H9 (cell line): ENCODE data around the gene FSD1. TPM values are rescaled to one million over a fixed set of nuclear protein-coding genes. Genes with fewer than 3 reads are reported as not detected.

Experiments
- DNase-seq: peaks from one replicate; pipeline ENCODE4 v3.0.0-alpha.2; 2017
- H2AFZ ChIP-seq: one replicate; pipeline ENCODE4 v1.6.1; 2013; ENCODE audit warnings: mild to moderate bottlenecking, low read length, control low read depth, moderate library complexity
- H2AK5ac ChIP-seq: 2 replicates; pipeline ENCODE4 v1.6.1; 2013; ENCODE audit warnings: low read length, control low read depth, mixed read lengths; ENCODE audit not compliant: insufficient read length
- H2BK120ac ChIP-seq: one replicate; pipeline ENCODE4 v1.6.1; 2013; ENCODE audit warnings: low read depth, mild to moderate bottlenecking, low read length, control low read depth, inconsistent platforms; ENCODE audit not compliant: poor library complexity, severe bottlenecking
- H2BK12ac ChIP-seq: 2 replicates; pipeline ENCODE4 v1.6.1; 2013; ENCODE audit warnings: low read length, control low read depth, mixed read lengths, low read depth; ENCODE audit not compliant: insufficient read length
- H2BK15ac ChIP-seq: 2 replicates; pipeline ENCODE4 v1.6.1; 2013; ENCODE audit warnings: low read depth, low read length, control low read depth
- H2BK20ac ChIP-seq: one replicate; pipeline ENCODE4 v1.6.1; 2013; ENCODE audit warnings: low read depth, mild to moderate bottlenecking, low read length, control low read depth, inconsistent platforms; ENCODE audit not compliant: poor library complexity, severe bottlenecking
- H2BK5ac ChIP-seq: 2 replicates; pipeline ENCODE4 v1.6.1; 2013; ENCODE audit warnings: low read length, control low read depth, mixed read lengths; ENCODE audit not compliant: insufficient read length
- H3K14ac ChIP-seq: 2 replicates; pipeline ENCODE4 v1.6.1; 2013; ENCODE audit warnings: low read length, control low read depth; ENCODE audit not compliant: insufficient read depth
- H3K18ac ChIP-seq: 2 replicates; pipeline ENCODE4 v1.6.1; 2013; ENCODE audit warnings: low read depth, mild to moderate bottlenecking, mixed read lengths, low read length, control low read depth; ENCODE audit not compliant: insufficient read length
- H3K23ac ChIP-seq: 2 replicates; pipeline ENCODE4 v1.6.1; 2013; ENCODE audit warnings: low read length, control low read depth, mixed read lengths, low read depth; ENCODE audit not compliant: insufficient read length
- H3K23me2 ChIP-seq: 2 replicates; pipeline ENCODE4 v1.6.1; 2013; ENCODE audit warnings: low read depth, mild to moderate bottlenecking, mixed read lengths, low read length, control low read depth; ENCODE audit not compliant: insufficient read length, poor library complexity, severe bottlenecking
- H3K27ac ChIP-seq: 2 replicates; pipeline ENCODE4 v1.5.1; 2013; ENCODE audit warnings: low read length, control low read depth, mixed read lengths, low read depth; ENCODE audit not compliant: insufficient read length
- H3K27me3 ChIP-seq: 2 replicates; pipeline ENCODE4 v1.6.1; 2013; ENCODE audit warnings: low read length, control low read depth, inconsistent platforms; ENCODE audit not compliant: insufficient read depth
- H3K4ac ChIP-seq: 2 replicates; pipeline ENCODE4 v1.6.1; 2013; ENCODE audit warnings: low read depth, mild to moderate bottlenecking, control low read depth, inconsistent platforms, low read length, moderate library complexity
- H3K4me1 ChIP-seq: 2 replicates; pipeline ENCODE4 v1.6.1; 2013; ENCODE audit warnings: low read length, control low read depth, inconsistent platforms; ENCODE audit not compliant: insufficient read depth
- H3K4me2 ChIP-seq: 2 replicates; pipeline ENCODE4 v1.6.1; 2013; ENCODE audit warnings: low read length, control low read depth, mixed read lengths; ENCODE audit not compliant: insufficient read length, insufficient read depth
- H3K56ac ChIP-seq: 2 replicates; pipeline ENCODE4 v1.6.1; 2013; ENCODE audit warnings: low read depth, mild to moderate bottlenecking, mixed read lengths, low read length, control low read depth; ENCODE audit not compliant: insufficient read length
- H3K79me1 ChIP-seq: 2 replicates; pipeline ENCODE4 v1.6.1; 2013; ENCODE audit warnings: low read depth, mild to moderate bottlenecking, moderate library complexity, low read length, control low read depth, inconsistent platforms; ENCODE audit not compliant: insufficient read depth, poor library complexity, severe bottlenecking
- H3K79me2 ChIP-seq: 2 replicates; pipeline ENCODE4 v1.6.1; 2013; ENCODE audit warnings: low read length, control low read depth, inconsistent platforms; ENCODE audit not compliant: insufficient read depth
- H3K9ac ChIP-seq: 2 replicates; pipeline ENCODE4 v1.6.1; 2013; ENCODE audit warnings: low read length, control low read depth, mixed read lengths; ENCODE audit not compliant: insufficient read length; ENCODE audit errors: extremely low read depth
- H3K9me3 ChIP-seq: one replicate; pipeline ENCODE4 v1.6.1; 2013; ENCODE audit warnings: low read depth, low read length, inconsistent platforms; ENCODE audit not compliant: control insufficient read depth
- H3T11ph ChIP-seq: one replicate; pipeline ENCODE4 v1.6.1; 2013; ENCODE audit warnings: mild to moderate bottlenecking, low read length, control low read depth, inconsistent platforms
- H4K20me1 ChIP-seq: one replicate; pipeline ENCODE4 v1.6.1; 2013; ENCODE audit not compliant: control insufficient read depth, insufficient read length, insufficient read depth
- H4K5ac ChIP-seq: 2 replicates; pipeline ENCODE4 v1.6.1; 2013; ENCODE audit warnings: low read depth, mild to moderate bottlenecking, mixed read lengths, low read length, control low read depth; ENCODE audit not compliant: insufficient read length
- H4K8ac ChIP-seq: replicated peaks from 2 replicates; pipeline ENCODE4 v1.6.1; 2013; ENCODE audit warnings: low read length, control low read depth, mixed read lengths, low read depth; ENCODE audit not compliant: insufficient read length
- H4K91ac ChIP-seq: 2 replicates; pipeline ENCODE4 v1.6.1; 2013; ENCODE audit warnings: low read depth, mild to moderate bottlenecking, moderate library complexity, mixed read lengths, low read length, control low read depth; ENCODE audit not compliant: insufficient read length
- H3K27ac Mint-ChIP-seq, 3 experiments: 2 replicates in 2 of 3; 3 replicates in 1 of 3; pipeline ENCODE4 v1.8.0; 2020 to 2021; ENCODE audit warnings: mixed read lengths in 3 of 3, mild to moderate bottlenecking in 1 of 3, moderate library complexity in 1 of 3
- H3K27me3 Mint-ChIP-seq: 2 replicates; pipeline ENCODE4 v1.8.0; 2021; ENCODE audit warnings: low read depth, mild to moderate bottlenecking, moderate library complexity, mixed read lengths
- H3K36me3 Mint-ChIP-seq, 3 experiments: 2 replicates in 2 of 3; 3 replicates in 1 of 3; pipeline ENCODE4 v1.8.0; 2020 to 2021; ENCODE audit warnings: low read depth in 3 of 3, mixed read lengths in 3 of 3; ENCODE audit not compliant: insufficient read depth in 1 of 3
- H3K4me1 Mint-ChIP-seq, 2 experiments: 2 replicates each; pipeline ENCODE4 v1.8.0; 2020; ENCODE audit warnings: mixed read lengths in 2 of 2
- H3K4me3 Mint-ChIP-seq, 2 experiments: 2 replicates in 1 of 2; 3 replicates in 1 of 2; pipeline ENCODE4 v1.8.0; 2020 to 2021; ENCODE audit warnings: mild to moderate bottlenecking in 2 of 2, mixed read lengths in 2 of 2, moderate library complexity in 1 of 2
- H3K9me3 Mint-ChIP-seq, 2 experiments: 2 replicates in 1 of 2; 3 replicates in 1 of 2; pipeline ENCODE4 v1.8.0; 2020; ENCODE audit warnings: mild to moderate bottlenecking in 2 of 2, mixed read lengths in 2 of 2, moderate library complexity in 1 of 2
- WGBS: extraction: QIAGEN DNeasy Blood & Tissue Kit; methylation state at CpG from one replicate; pipeline ENCODE4 v1.1.7; 2013; ENCODE audit warnings: missing lambda C conversion rate, low lambda C conversion rate, mixed read lengths; ENCODE audit not compliant: insufficient read length; ENCODE audit errors: extremely low coverage; 5-methylcytosine and 5-hydroxymethylcytosine counted together
- total RNA-seq: library from RNA; stranded (reverse); gene quantifications from 2 replicates; pipeline ENCODE4 v1.2.1, GENCODE V29; 2021
- TF ChIP-seq, protein P1 (sequence below): fragments of 200-600 bp; sonication (generic); conservative IDR thresholded peaks from 3 replicates; pipeline ENCODE4 v1.8.0; 2021; ENCODE audit warnings: antibody characterized with exemption, mild to moderate bottlenecking

Gene FSD1
- total RNA-seq, 1 experiment from 2014 or later = 53.6 TPM

DNA sequence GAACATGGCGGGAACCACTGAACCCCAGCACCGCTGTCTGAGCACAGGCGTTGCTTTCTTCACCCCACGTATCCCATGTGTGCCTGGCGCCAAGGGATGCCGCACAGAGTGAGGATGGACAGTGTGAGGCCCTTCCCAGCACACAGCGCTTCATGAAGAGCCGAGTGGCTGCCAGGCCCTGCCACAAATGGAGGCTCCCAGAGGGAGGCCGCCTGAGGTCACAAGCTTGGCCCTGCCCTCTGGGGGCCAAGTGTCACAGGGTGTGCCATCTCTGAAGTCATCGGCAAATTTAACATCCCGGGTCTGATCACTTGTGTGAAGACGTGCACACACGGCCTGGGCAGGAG lies 63.4 kb downstream of the FSD1 start:
- no peaks in the 10 kb centered on the region for H4K20me1 ChIP-seq
- H3K79me1 ChIP-seq = no peaks in the 10 kb centered on the region
- Mint-ChIP-seq H3K4me3 (no peak overlapping the region), H3K27ac (peak overlapping the region; percentile 63 to 76 (median 64); a peak in 3 of 7 replicates), H3K9me3 (no peaks in the 10 kb centered on the region), H3K27me3 (peaks cover 4% of the 10 kb centered on the region; the same call in 1 of the 2 replicates), H3K4me1 (peaks cover 10 to 20% of the 10 kb centered on the region in 2 experiments), H3K36me3 (peaks cover 3 to 23% (median 11%) of the 10 kb centered on the region in 3 experiments; a peak in 4 of 7 replicates)
- no peak for DNase-seq
- H3K56ac ChIP-seq = no peak overlapping the region
- H2BK120ac ChIP-seq = no peak overlapping the region
- no peak overlapping the region for H4K8ac ChIP-seq
- H2AFZ ChIP-seq = no peak overlapping the region
- no peak overlapping the region for H2BK15ac ChIP-seq
- TF ChIP-seq, protein P1, sequence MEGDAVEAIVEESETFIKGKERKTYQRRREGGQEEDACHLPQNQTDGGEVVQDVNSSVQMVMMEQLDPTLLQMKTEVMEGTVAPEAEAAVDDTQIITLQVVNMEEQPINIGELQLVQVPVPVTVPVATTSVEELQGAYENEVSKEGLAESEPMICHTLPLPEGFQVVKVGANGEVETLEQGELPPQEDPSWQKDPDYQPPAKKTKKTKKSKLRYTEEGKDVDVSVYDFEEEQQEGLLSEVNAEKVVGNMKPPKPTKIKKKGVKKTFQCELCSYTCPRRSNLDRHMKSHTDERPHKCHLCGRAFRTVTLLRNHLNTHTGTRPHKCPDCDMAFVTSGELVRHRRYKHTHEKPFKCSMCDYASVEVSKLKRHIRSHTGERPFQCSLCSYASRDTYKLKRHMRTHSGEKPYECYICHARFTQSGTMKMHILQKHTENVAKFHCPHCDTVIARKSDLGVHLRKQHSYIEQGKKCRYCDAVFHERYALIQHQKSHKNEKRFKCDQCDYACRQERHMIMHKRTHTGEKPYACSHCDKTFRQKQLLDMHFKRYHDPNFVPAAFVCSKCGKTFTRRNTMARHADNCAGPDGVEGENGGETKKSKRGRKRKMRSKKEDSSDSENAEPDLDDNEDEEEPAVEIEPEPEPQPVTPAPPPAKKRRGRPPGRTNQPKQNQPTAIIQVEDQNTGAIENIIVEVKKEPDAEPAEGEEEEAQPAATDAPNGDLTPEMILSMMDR = no peak
- H3T11ph ChIP-seq = no peak overlapping the region
- no CpG with 5 or more reads among the region's 13 CpGs for WGBS
- no peak overlapping the region for H4K91ac ChIP-seq
- H2BK12ac ChIP-seq = no peak overlapping the region
- no peaks in the 10 kb centered on the region for H3K27me3 ChIP-seq
- no peak overlapping the region for H3K4ac ChIP-seq
- no peak overlapping the region for H3K9ac ChIP-seq
- no peak overlapping the region for H2BK5ac ChIP-seq
- H4K5ac ChIP-seq = no peak overlapping the region
- H3K23ac ChIP-seq = no peak overlapping the region
- no peaks in the 10 kb centered on the region for H3K23me2 ChIP-seq
- no peak overlapping the region for H3K27ac ChIP-seq
- no peak overlapping the region for H2AK5ac ChIP-seq
- no peaks in the 10 kb centered on the region for H3K9me3 ChIP-seq
- H3K18ac ChIP-seq = peak overlapping the region; percentile 12
- no peak overlapping the region for H2BK20ac ChIP-seq
- H3K4me2 ChIP-seq = no peak overlapping the region
- H3K14ac ChIP-seq = no peak overlapping the region
- no peaks in the 10 kb centered on the region; the same call in 1 of the 2 replicates for H3K4me1 ChIP-seq
- H3K79me2 ChIP-seq = no peaks in the 10 kb centered on the region
